Natural killer cell (primary cell): Measurements from ENCODE around the gene APOA1. TPM values are rescaled to one million over a fixed set of nuclear protein-coding genes. Genes with fewer than 3 reads are reported as not detected.

ENCODE experiments used
- ATAC-seq, 3 donors: fragments of 150-1000 bp in 2 of 3; fragments of 200-7000 bp in 1 of 3; cut with Tn5 transposase; 1 replicate in 1 of 3; 2 replicates in 2 of 3; pipeline ENCODE4 v1.10.0; 2021; ENCODE audit warnings: mild to moderate bottlenecking in 2 of 3, moderate library complexity in 2 of 3
- DNase-seq, 2 donors: peaks; one replicate each; pipeline versions ENCODE4 v3.0.0 to v3.0.0-alpha.2; 2013 to 2021; ENCODE audit warnings: mixed read lengths in 1 of 2
- H3K27ac ChIP-seq: one replicate; pipeline ENCODE4 v1.5.1; 2013; ENCODE audit warnings: mild to moderate bottlenecking, low read length
- H3K27me3 ChIP-seq: one replicate; pipeline ENCODE4 v1.6.1; 2013; ENCODE audit warnings: low read length; ENCODE audit not compliant: control insufficient read depth, insufficient read depth
- H3K36me3 ChIP-seq: one replicate; pipeline ENCODE4 v1.6.1; 2013; ENCODE audit warnings: low read length; ENCODE audit not compliant: control insufficient read depth, insufficient read depth
- H3K4me1 ChIP-seq: one replicate; pipeline ENCODE4 v1.6.1; 2013; ENCODE audit warnings: low read length; ENCODE audit not compliant: control insufficient read depth, insufficient read depth
- H3K4me3 ChIP-seq: one replicate; pipeline ENCODE4 v1.5.1; 2013; ENCODE audit warnings: low read length
- H3K9me3 ChIP-seq: one replicate; pipeline ENCODE4 v1.6.1; 2013; ENCODE audit warnings: low read length; ENCODE audit not compliant: control insufficient read depth, insufficient read depth
- H3K27ac Mint-ChIP-seq, 2 donors: one replicate each; pipeline ENCODE4 v1.8.0; 2022; ENCODE audit warnings: mild to moderate bottlenecking in 2 of 2, mixed read lengths in 2 of 2, moderate library complexity in 1 of 2
- H3K27me3 Mint-ChIP-seq, 2 donors: one replicate each; pipeline ENCODE4 v1.8.0; 2022; ENCODE audit warnings: low read depth in 2 of 2, mixed read lengths in 2 of 2
- H3K36me3 Mint-ChIP-seq: one replicate; pipeline ENCODE4 v1.8.0; 2022; ENCODE audit warnings: mixed read lengths
- H3K4me1 Mint-ChIP-seq, 2 donors: one replicate each; pipeline ENCODE4 v1.8.0; 2022; ENCODE audit warnings: mixed read lengths in 2 of 2
- H3K4me3 Mint-ChIP-seq: one replicate; pipeline ENCODE4 v1.8.0; 2022; ENCODE audit warnings: mild to moderate bottlenecking, moderate library complexity, mixed read lengths
- H3K9me3 Mint-ChIP-seq, 2 donors: one replicate each; pipeline ENCODE4 v1.8.0; 2022; ENCODE audit warnings: mixed read lengths in 2 of 2
- WGBS: methylation state at CpG from one replicate; pipeline ENCODE4 v1.1.7; 2013; ENCODE audit warnings: missing lambda C conversion rate; ENCODE audit not compliant: insufficient coverage; 5-methylcytosine and 5-hydroxymethylcytosine counted together
- intact Hi-C: fragments of 100-400 bp; cut with micrococcal nuclease; formaldehyde crosslinking; loops from one replicate; pipeline ENCODE4 v1.14.2; 2022
- total RNA-seq, 4 donors: library from RNA; stranded (reverse); fragments of 120-200 nt in 1 of 4; gene quantifications; one replicate each; pipeline versions ENCODE4 v1.2.3 to v1.2.4, GENCODE V29; 2013 to 2022
- TF ChIP-seq, protein P1 (sequence below): fragments of 200-600 bp; IDR thresholded peaks from one replicate; pipeline ENCODE4 v1.8.0; 2022; ENCODE audit warnings: antibody characterized with exemption

The APOA1 gene
- total RNA-seq, 3 donors from 2014 or later (not counting 1 experiment from before 2014, with no cell fraction given) = 0.54 to 0.87 TPM; not detected in 1

DNA sequence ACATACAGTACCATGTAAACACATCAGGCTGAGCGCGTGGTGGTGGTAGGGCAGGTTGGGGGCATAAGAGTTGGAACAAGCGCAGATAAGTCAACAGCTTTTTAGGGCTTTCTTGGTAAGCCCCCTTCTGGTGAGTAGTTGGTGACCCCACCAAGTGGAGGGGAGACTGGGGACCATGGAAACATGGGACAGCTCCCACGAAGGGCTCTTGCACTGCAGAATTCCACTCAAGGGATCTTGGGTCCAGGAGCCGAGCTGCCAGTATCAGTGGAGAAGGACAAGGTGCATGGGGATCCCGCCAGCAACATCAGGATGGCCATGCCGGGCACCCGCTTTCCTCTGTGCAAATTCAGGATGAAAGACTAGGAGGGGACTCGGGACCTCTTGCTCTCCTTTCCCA, 6.2 kb upstream of the APOA1 start:
- Histone ChIP-seq H3K4me1 (no peaks in the 10 kb centered on the region), H3K36me3 (peaks cover 52% of the 10 kb centered on the region), H3K27ac (no peak overlapping the region), H3K27me3 (no peaks in the 10 kb centered on the region), H3K9me3 (no peaks in the 10 kb centered on the region), H3K4me3 (no peak overlapping the region)
- H3K4me1 Mint-ChIP-seq = no peaks in the 10 kb centered on the region
- H3K36me3 Mint-ChIP-seq = peaks cover 20% of the 10 kb centered on the region
- TF ChIP-seq, protein P1, sequence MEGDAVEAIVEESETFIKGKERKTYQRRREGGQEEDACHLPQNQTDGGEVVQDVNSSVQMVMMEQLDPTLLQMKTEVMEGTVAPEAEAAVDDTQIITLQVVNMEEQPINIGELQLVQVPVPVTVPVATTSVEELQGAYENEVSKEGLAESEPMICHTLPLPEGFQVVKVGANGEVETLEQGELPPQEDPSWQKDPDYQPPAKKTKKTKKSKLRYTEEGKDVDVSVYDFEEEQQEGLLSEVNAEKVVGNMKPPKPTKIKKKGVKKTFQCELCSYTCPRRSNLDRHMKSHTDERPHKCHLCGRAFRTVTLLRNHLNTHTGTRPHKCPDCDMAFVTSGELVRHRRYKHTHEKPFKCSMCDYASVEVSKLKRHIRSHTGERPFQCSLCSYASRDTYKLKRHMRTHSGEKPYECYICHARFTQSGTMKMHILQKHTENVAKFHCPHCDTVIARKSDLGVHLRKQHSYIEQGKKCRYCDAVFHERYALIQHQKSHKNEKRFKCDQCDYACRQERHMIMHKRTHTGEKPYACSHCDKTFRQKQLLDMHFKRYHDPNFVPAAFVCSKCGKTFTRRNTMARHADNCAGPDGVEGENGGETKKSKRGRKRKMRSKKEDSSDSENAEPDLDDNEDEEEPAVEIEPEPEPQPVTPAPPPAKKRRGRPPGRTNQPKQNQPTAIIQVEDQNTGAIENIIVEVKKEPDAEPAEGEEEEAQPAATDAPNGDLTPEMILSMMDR = no peak
- H3K27ac Mint-ChIP-seq = no peak overlapping the region
- DNase-seq (no peak), ATAC-seq (no peak)
- 97% methylated on average over 9 of the region's 9 CpGs for WGBS
- H3K4me3 Mint-ChIP-seq = no peak overlapping the region
- no peaks in the 10 kb centered on the region for H3K9me3 Mint-ChIP-seq
- intact Hi-C loops = no loop called here
- H3K27me3 Mint-ChIP-seq = no peaks in the 10 kb centered on the region

DNA sequence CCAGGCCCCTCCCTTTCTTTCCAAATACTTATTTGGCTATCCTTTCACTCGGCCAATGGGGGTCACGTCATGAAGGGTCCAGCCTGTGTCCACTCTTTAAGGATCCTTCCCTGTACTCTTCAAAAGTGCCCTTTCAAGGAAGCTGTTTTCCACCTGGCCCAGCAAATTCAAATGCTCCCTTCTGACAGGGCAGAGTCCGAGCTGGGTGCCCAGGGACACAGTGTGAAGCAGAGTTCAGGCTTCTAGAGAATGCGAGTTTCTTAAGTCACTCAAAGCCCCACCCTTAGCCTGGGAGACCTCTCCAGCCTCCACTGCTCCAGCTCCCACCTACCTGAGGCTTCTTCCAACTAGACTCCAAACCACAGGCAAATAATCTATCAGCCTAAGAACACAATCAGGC, 5.5 kb upstream of the APOA1 start:
- no peak for ATAC-seq
- peaks cover 20% of the 10 kb centered on the region for H3K36me3 Mint-ChIP-seq
- H3K27ac Mint-ChIP-seq = no peak overlapping the region
- no peaks in the 10 kb centered on the region for H3K9me3 ChIP-seq
- H3K9me3 Mint-ChIP-seq = no peaks in the 10 kb centered on the region
- H3K36me3 ChIP-seq = peaks cover 47% of the 10 kb centered on the region
- DNase-seq = no peak
- no peaks in the 10 kb centered on the region for H3K4me1 ChIP-seq
- no peaks in the 10 kb centered on the region for H3K27me3 Mint-ChIP-seq
- H3K4me1 Mint-ChIP-seq = no peaks in the 10 kb centered on the region
- 96% methylated on average over 4 of the region's 4 CpGs for WGBS
- H3K4me3 ChIP-seq = no peak overlapping the region
- intact Hi-C loops = no loop called here
- TF ChIP-seq, protein P1 = no peak
- no peak overlapping the region for H3K4me3 Mint-ChIP-seq
- H3K27ac ChIP-seq = no peak overlapping the region
- no peaks in the 10 kb centered on the region for H3K27me3 ChIP-seq

DNA sequence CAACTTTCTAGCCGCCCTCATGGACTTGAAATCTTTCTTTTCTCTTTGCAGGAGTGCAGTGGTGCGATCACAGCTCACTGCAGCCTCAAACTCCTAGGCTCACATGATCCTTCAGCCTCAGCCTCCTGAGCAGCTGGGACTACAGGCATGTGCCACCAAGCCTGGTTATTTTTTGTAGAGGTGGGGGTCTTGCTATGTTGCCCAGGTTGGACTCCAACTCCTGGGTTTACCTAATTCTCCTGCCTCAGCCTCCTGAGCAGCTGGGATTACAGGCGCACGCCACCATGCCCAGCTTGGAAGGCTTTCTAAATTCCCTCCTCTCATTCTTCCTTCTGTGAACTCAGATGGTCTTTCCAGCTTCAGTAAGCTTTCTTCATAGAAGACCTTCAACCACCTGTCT, 4.7 kb upstream of the APOA1 start:
- Mint-ChIP-seq H3K27ac (no peak overlapping the region), H3K4me3 (no peak overlapping the region), H3K9me3 (no peaks in the 10 kb centered on the region), H3K36me3 (peaks cover 20% of the 10 kb centered on the region), H3K4me1 (no peaks in the 10 kb centered on the region), H3K27me3 (no peaks in the 10 kb centered on the region)
- no peaks in the 10 kb centered on the region for H3K9me3 ChIP-seq
- H3K27me3 ChIP-seq = no peaks in the 10 kb centered on the region
- intact Hi-C loops = no loop called here
- TF ChIP-seq, protein P1 = no peak
- ATAC-seq = no peak
- H3K4me1 ChIP-seq = no peaks in the 10 kb centered on the region
- no peak overlapping the region for H3K27ac ChIP-seq
- no peak for DNase-seq
- no peak overlapping the region for H3K4me3 ChIP-seq
- 97% methylated on average over 4 of the region's 4 CpGs for WGBS
- peaks cover 40% of the 10 kb centered on the region for H3K36me3 ChIP-seq

DNA sequence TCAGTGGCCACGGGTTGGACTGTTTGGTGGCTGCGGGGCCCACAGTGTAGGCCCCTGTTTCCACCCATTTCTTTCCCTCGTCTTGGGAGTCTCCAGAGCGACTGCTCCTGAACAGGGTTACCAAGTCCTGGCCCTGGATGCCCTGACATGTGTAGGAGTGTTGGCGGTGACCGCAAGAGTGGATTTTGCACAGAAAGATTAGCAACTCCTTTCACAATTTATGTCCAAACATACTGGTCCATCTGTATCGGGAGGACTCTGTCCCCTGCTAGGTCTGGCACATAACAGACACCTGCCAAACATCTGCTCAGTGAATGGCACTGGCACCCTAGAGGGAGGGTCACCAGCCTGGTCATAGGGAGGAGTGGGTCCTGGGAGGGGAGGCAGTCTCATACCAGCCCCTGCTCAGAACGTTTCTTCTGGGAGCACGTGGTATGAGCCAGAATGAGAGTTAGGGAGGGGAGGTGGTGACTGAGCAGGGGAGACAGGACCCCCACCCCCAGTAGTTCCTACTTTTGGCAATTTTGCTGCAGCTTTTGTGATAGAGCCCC, 3.4 kb upstream of the APOA1 start:
- no peak overlapping the region for H3K27ac ChIP-seq
- no peaks in the 10 kb centered on the region for H3K27me3 ChIP-seq
- peaks cover 8% of the 10 kb centered on the region for H3K4me1 ChIP-seq
- peaks cover 27% of the 10 kb centered on the region for H3K36me3 ChIP-seq
- DNase-seq = no peak
- Mint-ChIP-seq H3K27ac (no peak overlapping the region), H3K27me3 (no peaks in the 10 kb centered on the region), H3K4me3 (no peak overlapping the region), H3K9me3 (no peaks in the 10 kb centered on the region), H3K4me1 (peaks cover 6% of the 10 kb centered on the region in 2 donors), H3K36me3 (peaks cover 12% of the 10 kb centered on the region)
- intact Hi-C loops = no loop called here
- no peak overlapping the region for H3K4me3 ChIP-seq
- TF ChIP-seq, protein P1 = no peak
- H3K9me3 ChIP-seq = no peaks in the 10 kb centered on the region
- no peak for ATAC-seq
- WGBS = 93% methylated on average over 9 of the region's 9 CpGs
